Peyer's patch (tissue), 4 donors: ENCODE measurements around the gene KIF26B. TPM values are rescaled to one million over a fixed set of nuclear protein-coding genes. Genes with fewer than 3 reads are reported as not detected.

ENCODE experiments used
- DNase-seq, 3 donors: peaks; one replicate each; pipeline ENCODE4 v3.0.0-alpha.2; 2017 to 2019
- H3K27ac ChIP-seq, 4 donors: fragments of 200-600 bp; sonication (generic); one replicate each; pipeline ENCODE4 v1.5.1; 2016 to 2019
- H3K27me3 ChIP-seq, 2 donors: fragments of 200-600 bp; sonication (generic); one replicate each; pipeline ENCODE4 v1.5.1; 2019
- H3K36me3 ChIP-seq, 3 donors: fragments of 200-600 bp; sonication (generic); one replicate each; pipeline ENCODE4 v1.5.1; 2016 to 2019
- H3K4me1 ChIP-seq, 4 donors: fragments of 200-600 bp; sonication (generic); one replicate each; pipeline ENCODE4 v1.5.1; 2016 to 2019
- H3K4me3 ChIP-seq, 4 donors: fragments of 200-600 bp; sonication (generic); 1 replicate in 3 of 4; 2 replicates in 1 of 4; pipeline ENCODE4 v1.5.1; 2016 to 2019; ENCODE audit warnings: mild to moderate bottlenecking in 1 of 4
- H3K9me3 ChIP-seq, 4 donors: fragments of 200-600 bp; sonication (generic); one replicate each; pipeline ENCODE4 v1.5.1; 2016 to 2019; ENCODE audit warnings: mild to moderate bottlenecking in 1 of 4
- CTCF ChIP-seq, 6 experiments: fragments of 450-650 bp in 4 of 6; fragments of 200-600 bp in 2 of 6; sonication (generic) in 1 of 6; IDR thresholded peaks; one replicate each; pipeline ENCODE4 v1.5.1; 2017 to 2019; ENCODE audit warnings: antibody characterized with exemption in 6 of 6, mild to moderate bottlenecking in 3 of 6, moderate library complexity in 1 of 6
- POLR2A ChIP-seq, 2 donors: fragments of 450-650 bp; IDR thresholded peaks; one replicate each; pipeline ENCODE4 v1.5.1; 2017; ENCODE audit warnings: antibody characterized with exemption in 2 of 2, mild to moderate bottlenecking in 2 of 2, moderate library complexity in 2 of 2
- total RNA-seq, 4 donors: library from RNA; depleted of rRNA; stranded (reverse); fragments of >200 nt; gene quantifications; one replicate each; pipeline ENCODE4 v1.1.0, GENCODE V29; 2016

The KIF26B gene
- total RNA-seq, 4 donors from 2014 or later = 0.70 to 1.6 (median 1.1) TPM

DNA sequence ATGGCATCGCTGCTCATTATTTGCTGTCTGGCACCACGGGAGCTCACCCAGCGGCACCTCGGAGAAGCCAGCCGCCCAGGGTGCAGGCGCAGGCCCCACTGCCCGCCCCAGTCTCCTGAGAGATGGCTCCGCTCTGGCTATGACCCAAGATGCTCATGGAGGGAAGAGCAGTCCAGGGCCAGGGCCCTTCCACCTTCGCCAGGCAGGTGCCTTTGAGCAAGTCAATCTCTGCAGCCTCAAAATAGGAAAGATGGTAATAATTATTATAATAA, 437.3 kb downstream of the KIF26B start:
- H3K36me3 ChIP-seq = no peaks in the 10 kb centered on the region
- no peaks in the 10 kb centered on the region for H3K27me3 ChIP-seq
- H3K4me3 ChIP-seq = no peak overlapping the region
- H3K4me1 ChIP-seq = no peaks in the 10 kb centered on the region
- H3K27ac ChIP-seq = no peak overlapping the region
- DNase-seq = no peak
- TF ChIP-seq CTCF (IDR thresholded peaks at IDR 0.05) (no peak), POLR2A (IDR thresholded peaks at IDR 0.05) (no peak)
- no peaks in the 10 kb centered on the region for H3K9me3 ChIP-seq

GRCh38 chr1:245598524-245599305, 443.9 kb downstream of the KIF26B start:
- Histone ChIP-seq H3K4me1 (no peaks in the 10 kb centered on the region), H3K27ac (no peak overlapping the region), H3K27me3 (no peaks in the 10 kb centered on the region), H3K9me3 (no peaks in the 10 kb centered on the region), H3K36me3 (no peaks in the 10 kb centered on the region), H3K4me3 (no peak overlapping the region)
- no peak for DNase-seq
- TF ChIP-seq POLR2A (IDR thresholded peaks at IDR 0.05) (no peak), CTCF (IDR thresholded peaks at IDR 0.05) (no peak)

DNA sequence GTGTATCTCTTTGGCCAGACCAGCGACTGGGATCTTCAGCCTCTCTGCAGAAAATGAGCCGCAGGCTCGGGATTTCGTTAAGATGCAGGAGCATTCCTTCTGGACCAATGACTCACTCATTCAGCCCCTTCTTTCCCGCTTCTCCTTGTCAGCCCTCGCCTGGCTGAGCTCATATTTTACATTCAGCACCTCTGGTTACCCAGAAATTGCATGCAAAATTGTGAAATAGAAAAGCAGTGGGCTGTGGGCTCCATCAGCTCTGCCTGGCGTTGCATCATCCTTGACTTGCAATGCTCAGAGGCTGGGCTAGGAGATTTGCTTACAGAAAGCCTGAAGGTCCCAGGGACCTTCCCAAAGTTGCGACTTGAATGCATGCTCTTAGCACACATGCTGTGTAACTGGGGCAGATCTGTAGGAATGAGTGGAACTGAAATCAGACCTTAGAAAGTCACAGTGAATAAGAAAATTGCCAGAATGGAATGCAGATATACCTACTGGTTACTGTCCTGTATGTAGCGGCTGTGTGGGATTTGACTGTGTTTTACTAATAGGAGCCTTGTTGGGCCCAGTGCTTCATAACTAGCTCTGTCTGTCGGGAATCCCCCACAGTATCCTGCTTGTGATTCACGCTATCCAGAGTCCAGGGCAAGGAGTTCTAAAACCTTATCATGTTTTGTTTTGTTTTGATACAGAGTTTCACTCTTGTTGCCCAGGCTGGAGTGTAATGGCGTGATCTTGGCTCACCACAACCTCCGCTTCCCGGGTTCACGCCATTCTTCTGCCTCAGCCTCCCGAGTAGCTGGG, 444.8 kb downstream of the KIF26B start:
- H3K9me3 ChIP-seq = no peaks in the 10 kb centered on the region
- H3K4me3 ChIP-seq = no peak overlapping the region
- H3K27me3 ChIP-seq = no peaks in the 10 kb centered on the region
- no peak for DNase-seq
- H3K36me3 ChIP-seq = no peaks in the 10 kb centered on the region
- H3K4me1 ChIP-seq = no peaks in the 10 kb centered on the region
- H3K27ac ChIP-seq = no peak overlapping the region
- no peak for TF ChIP-seq POLR2A (IDR thresholded peaks at IDR 0.05)

DNA sequence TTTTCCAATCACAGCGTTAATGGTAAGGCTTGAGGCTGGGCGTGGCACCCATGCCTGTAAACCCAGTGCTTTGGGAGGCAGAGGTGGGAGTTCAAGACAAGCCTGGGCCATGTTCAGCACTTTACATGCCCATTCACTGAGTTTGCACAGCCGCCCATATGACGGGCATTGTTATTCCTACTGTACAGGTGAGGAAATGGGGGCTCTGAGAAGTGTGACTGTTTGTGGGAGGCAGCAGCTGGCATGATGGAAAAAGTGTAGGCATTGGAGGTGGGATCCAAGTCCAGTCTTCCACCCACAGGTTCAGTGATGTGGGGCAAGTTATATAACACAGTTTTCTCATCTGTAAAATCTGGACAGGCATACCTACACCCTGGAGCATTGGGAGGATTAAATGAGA, 445.9 kb downstream of the KIF26B start:
- no peak overlapping the region for H3K4me3 ChIP-seq
- H3K9me3 ChIP-seq = no peaks in the 10 kb centered on the region
- H3K36me3 ChIP-seq = no peaks in the 10 kb centered on the region
- no peak overlapping the region for H3K27ac ChIP-seq
- TF ChIP-seq CTCF (IDR thresholded peaks at IDR 0.05) = no peak
- no peak for TF ChIP-seq POLR2A (IDR thresholded peaks at IDR 0.05)
- no peaks in the 10 kb centered on the region for H3K27me3 ChIP-seq
- no peak for DNase-seq
- no peaks in the 10 kb centered on the region for H3K4me1 ChIP-seq

DNA sequence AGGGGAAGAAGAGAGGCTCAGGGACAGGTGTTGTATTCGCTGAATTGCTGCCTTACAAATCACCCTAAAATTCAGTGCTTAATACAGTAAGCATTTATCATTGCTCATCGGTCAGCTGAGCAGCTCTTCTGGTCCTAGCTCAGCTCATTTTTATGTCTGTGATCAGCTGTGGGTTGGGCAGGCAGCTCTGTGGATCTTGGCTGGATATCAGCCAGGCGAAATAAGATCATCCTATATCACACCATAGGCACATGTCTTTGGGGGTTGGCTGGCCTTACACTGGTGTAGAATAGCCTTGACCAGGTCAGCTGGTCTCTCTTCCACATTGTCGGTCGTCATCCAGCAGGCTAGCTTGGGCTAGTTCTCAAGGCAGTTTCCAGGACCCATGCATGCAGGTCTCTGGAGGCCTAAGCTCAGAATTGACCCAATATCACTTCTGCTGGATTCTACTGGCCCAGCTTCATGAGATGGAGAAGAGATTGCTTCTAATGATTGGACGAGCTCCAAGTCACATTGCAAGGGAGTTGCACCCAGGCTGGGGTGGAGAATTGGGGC, 448.6 kb downstream of the KIF26B start:
- Histone ChIP-seq H3K27me3 (no peaks in the 10 kb centered on the region), H3K4me1 (no peaks in the 10 kb centered on the region), H3K27ac (no peak overlapping the region), H3K36me3 (no peaks in the 10 kb centered on the region), H3K9me3 (no peaks in the 10 kb centered on the region), H3K4me3 (no peak overlapping the region)
- TF ChIP-seq CTCF (IDR thresholded peaks at IDR 0.05) (no peak), POLR2A (IDR thresholded peaks at IDR 0.05) (no peak)
- DNase-seq = no peak

DNA sequence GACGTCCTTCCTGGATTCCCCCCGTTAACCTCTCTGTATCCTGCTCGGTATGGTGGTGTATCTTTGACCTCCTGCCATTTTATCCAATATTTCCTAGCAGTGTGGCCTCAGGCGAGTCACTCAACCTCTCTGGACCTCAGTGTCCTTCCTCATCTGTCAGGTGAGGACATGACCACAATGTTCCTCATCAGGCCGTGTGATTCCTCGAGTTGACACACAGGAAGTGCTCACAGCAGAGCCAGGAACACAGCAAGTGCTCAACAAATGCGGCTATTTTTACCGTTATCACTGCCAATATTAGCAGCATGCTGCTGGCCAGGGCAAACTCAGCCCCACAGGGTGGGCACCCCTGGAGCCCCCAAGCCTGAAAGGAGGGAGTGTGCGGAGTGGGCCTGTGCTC, 450.2 kb downstream of the KIF26B start:
- no peak overlapping the region for H3K27ac ChIP-seq
- H3K36me3 ChIP-seq = no peaks in the 10 kb centered on the region
- no peaks in the 10 kb centered on the region for H3K27me3 ChIP-seq
- TF ChIP-seq CTCF (IDR thresholded peaks at IDR 0.05) = no peak
- TF ChIP-seq POLR2A (IDR thresholded peaks at IDR 0.05) = no peak
- no peak for DNase-seq
- no peaks in the 10 kb centered on the region for H3K9me3 ChIP-seq
- peaks cover 0 to 10% (median 0%) of the 10 kb centered on the region in 4 donors for H3K4me1 ChIP-seq
- no peak overlapping the region for H3K4me3 ChIP-seq
